HEK293 (cell line): Measurements from ENCODE around the gene GALNT11.
"Not testable (repeated sequence)": the region's sequence is repeated elsewhere in the genome, so short reads cannot be mapped to it uniquely, and the experiment has no call there.

ENCODE experiments used
- CTCF ChIA-PET: fragments of 350-600 bp; formaldehyde crosslinking; extraction: SDS; loops from one replicate; lab custom pipeline; 2021; ENCODE audit warnings: antibody characterized with exemption; lab: Yijun Ruan, JAX
- POLR2A ChIA-PET: fragments of 300-600 bp; formaldehyde crosslinking; extraction: SDS; loops from one replicate; lab custom pipeline; 2020; ENCODE audit warnings: antibody characterized with exemption, inconsistent platforms; lab: Yijun Ruan, JAX
- H3K27ac ChIP-seq: fragments of 200-500 bp; sonication (Bioruptor generic); 2 replicates; pipeline ENCODE4 v1.5.1; 2014; ENCODE audit warnings: low read depth, low read length, control low read depth, inconsistent platforms; ENCODE audit errors: extremely low read depth
- H3K36me3 ChIP-seq, 2 experiments: fragments of 200-500 bp in 1 of 2; sonication (Bioruptor generic) in 1 of 2; 1 replicate in 1 of 2; 2 replicates in 1 of 2; pipeline ENCODE4 v1.5.1; 2014 to 2017; ENCODE audit warnings: inconsistent platforms in 2 of 2, low read length in 2 of 2; ENCODE audit not compliant: control insufficient read depth in 2 of 2, insufficient read depth in 1 of 2
- H3K4me1 ChIP-seq: fragments of 200-500 bp; sonication (Bioruptor generic); 2 replicates; pipeline ENCODE4 v1.5.1; 2014; ENCODE audit warnings: mild to moderate bottlenecking, low read length, inconsistent platforms; ENCODE audit not compliant: control insufficient read depth, insufficient read depth
- H3K4me3 ChIP-seq: 2 replicates; pipeline ENCODE4 v1.5.1; 2011; ENCODE audit warnings: low read depth, mild to moderate bottlenecking, control low read depth, low read length, moderate library complexity
- H3K9me3 ChIP-seq: fragments of 200-500 bp; sonication (Bioruptor generic); 2 replicates; pipeline ENCODE4 v1.5.1; 2014; ENCODE audit warnings: low read depth, low read length, inconsistent platforms; ENCODE audit not compliant: control insufficient read depth, insufficient read depth
- KLF9 ChIP-seq: fragments of 450-650 bp; formaldehyde crosslinking; IDR thresholded peaks from 2 replicates; pipeline ENCODE4 v1.5.1; 2016; ENCODE audit warnings: missing biosample characterization, missing genetic modification characterization, low read depth
- OVOL3 ChIP-seq: fragments of 450-650 bp; formaldehyde crosslinking; IDR thresholded peaks from 2 replicates; pipeline ENCODE4 v1.5.1; 2016; ENCODE audit warnings: missing biosample characterization, missing genetic modification characterization
- ZFP3 ChIP-seq: fragments of 450-650 bp; formaldehyde crosslinking; IDR thresholded peaks from 2 replicates; pipeline ENCODE4 v1.5.1; 2016; ENCODE audit warnings: low read depth, missing biosample characterization, missing genetic modification characterization
- ZNF133 ChIP-seq: fragments of 450-650 bp; formaldehyde crosslinking; IDR thresholded peaks from 2 replicates; pipeline ENCODE4 v1.5.1; 2016; ENCODE audit warnings: missing biosample characterization, missing genetic modification characterization
- ZNF140 ChIP-seq: fragments of 450-650 bp; formaldehyde crosslinking; IDR thresholded peaks from 2 replicates; pipeline ENCODE4 v1.5.1; 2016; ENCODE audit warnings: missing biosample characterization, missing genetic modification characterization
- ZNF23 ChIP-seq: fragments of 450-650 bp; formaldehyde crosslinking; IDR thresholded peaks from 2 replicates; pipeline ENCODE4 v1.5.1; 2016; ENCODE audit warnings: missing biosample characterization, missing genetic modification characterization, borderline replicate concordance
- ZNF350 ChIP-seq: fragments of 450-650 bp; formaldehyde crosslinking; IDR thresholded peaks from 2 replicates; pipeline ENCODE4 v1.5.0; 2017; ENCODE audit warnings: missing biosample characterization, mild to moderate bottlenecking, missing genetic modification characterization
- ZNF830 ChIP-seq: fragments of 450-650 bp; IDR thresholded peaks from 2 replicates; pipeline ENCODE4 v1.5.0; 2018; ENCODE audit warnings: missing biosample characterization, missing genetic modification characterization, low read depth, mild to moderate bottlenecking, moderate library complexity
- ZSCAN30 ChIP-seq: fragments of 450-650 bp; IDR thresholded peaks from 2 replicates; pipeline ENCODE4 v1.5.1; 2018; ENCODE audit warnings: missing biosample characterization, mild to moderate bottlenecking, missing genetic modification characterization, moderate library complexity
- TF ChIP-seq, protein P1 (sequence below): fragments of 450-650 bp; formaldehyde crosslinking; IDR thresholded peaks from 2 replicates; pipeline ENCODE4 v1.5.1; 2017; ENCODE audit warnings: missing biosample characterization, missing genetic modification characterization
- TF ChIP-seq, protein P2 (sequence below): fragments of 450-650 bp; formaldehyde crosslinking; IDR thresholded peaks from 2 replicates; pipeline ENCODE4 v1.5.1; 2017; ENCODE audit warnings: missing biosample characterization, missing genetic modification characterization
- TF ChIP-seq, protein P3 (sequence below): fragments of 450-650 bp; formaldehyde crosslinking; IDR thresholded peaks from 2 replicates; pipeline ENCODE4 v1.5.1; 2016; ENCODE audit warnings: missing biosample characterization, missing genetic modification characterization
- TF ChIP-seq, protein P4 (sequence below): fragments of 450-650 bp; formaldehyde crosslinking; IDR thresholded peaks from 2 replicates; pipeline ENCODE4 v1.5.1; 2016; ENCODE audit warnings: missing biosample characterization, missing genetic modification characterization

The GALNT11 gene

DNA sequence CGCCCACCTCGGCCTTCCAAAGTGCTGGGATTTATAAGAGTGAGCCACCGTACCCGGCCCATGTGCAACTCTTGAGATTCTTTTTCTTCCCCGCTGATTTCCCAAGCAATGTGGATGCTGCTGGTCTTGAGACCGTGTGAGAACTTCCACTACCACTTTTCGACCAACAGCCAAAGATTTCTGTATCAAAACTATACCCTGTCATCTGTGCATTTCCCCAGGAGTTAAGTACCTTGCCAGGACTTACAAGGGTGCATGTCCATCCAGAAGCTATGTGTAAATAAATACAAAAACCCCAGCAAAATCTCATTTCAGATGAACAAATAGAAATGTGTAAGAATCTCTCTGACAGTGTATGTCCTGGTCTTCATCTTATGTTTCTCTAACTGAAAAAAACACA is 9.9 kb upstream of the GALNT11 start:
- POLR2A ChIA-PET, result no interaction called here
- Histone ChIP-seq H3K36me3 (no peaks in the 10 kb centered on the region), H3K27ac (no peak overlapping the region), H3K4me3 (no peak overlapping the region), H3K9me3 (no peaks in the 10 kb centered on the region), H3K4me1 (no peaks in the 10 kb centered on the region)
- TF ChIP-seq ZNF23 (tag by site-specific recombination) (no peak), ZNF140 (no peak), ZNF133 (tag by site-specific recombination) (no peak), KLF9 (tag by site-specific recombination) (no peak), ZNF830 (no peak), ZSCAN30 (tag by site-specific recombination) (no peak), ZNF350 (no peak), OVOL3 (tag by site-specific recombination) (no peak), ZFP3 (tag by site-specific recombination) (no peak)
- TF ChIP-seq, protein P1, sequence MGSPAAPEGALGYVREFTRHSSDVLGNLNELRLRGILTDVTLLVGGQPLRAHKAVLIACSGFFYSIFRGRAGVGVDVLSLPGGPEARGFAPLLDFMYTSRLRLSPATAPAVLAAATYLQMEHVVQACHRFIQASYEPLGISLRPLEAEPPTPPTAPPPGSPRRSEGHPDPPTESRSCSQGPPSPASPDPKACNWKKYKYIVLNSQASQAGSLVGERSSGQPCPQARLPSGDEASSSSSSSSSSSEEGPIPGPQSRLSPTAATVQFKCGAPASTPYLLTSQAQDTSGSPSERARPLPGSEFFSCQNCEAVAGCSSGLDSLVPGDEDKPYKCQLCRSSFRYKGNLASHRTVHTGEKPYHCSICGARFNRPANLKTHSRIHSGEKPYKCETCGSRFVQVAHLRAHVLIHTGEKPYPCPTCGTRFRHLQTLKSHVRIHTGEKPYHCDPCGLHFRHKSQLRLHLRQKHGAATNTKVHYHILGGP (tag by site-specific recombination), result no peak
- TF ChIP-seq, protein P2, sequence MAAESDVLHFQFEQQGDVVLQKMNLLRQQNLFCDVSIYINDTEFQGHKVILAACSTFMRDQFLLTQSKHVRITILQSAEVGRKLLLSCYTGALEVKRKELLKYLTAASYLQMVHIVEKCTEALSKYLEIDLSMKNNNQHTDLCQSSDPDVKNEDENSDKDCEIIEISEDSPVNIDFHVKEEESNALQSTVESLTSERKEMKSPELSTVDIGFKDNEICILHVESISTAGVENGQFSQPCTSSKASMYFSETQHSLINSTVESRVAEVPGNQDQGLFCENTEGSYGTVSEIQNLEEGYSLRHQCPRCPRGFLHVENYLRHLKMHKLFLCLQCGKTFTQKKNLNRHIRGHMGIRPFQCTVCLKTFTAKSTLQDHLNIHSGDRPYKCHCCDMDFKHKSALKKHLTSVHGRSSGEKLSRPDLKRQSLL (tag by site-specific recombination), result no peak
- CTCF ChIA-PET, result no interaction called here

DNA sequence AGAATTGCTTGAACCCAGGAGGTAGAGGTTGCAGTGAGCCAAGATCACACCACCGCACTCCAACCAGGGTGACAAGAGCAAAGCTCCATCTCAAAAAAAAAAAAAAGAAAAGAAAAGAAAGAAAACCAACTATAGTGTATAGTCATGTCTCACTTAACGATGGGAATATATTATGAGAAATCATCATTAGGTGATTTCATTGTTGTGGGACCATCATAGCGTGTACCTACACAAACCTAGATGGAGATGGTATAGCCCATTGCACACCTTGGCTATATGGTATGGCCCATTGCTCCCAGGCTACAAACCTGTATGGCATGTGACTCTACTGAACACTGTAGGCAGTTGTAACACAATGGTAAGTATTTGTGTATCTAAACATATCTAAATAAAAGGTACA is 8.5 kb upstream of the GALNT11 start:
- TF ChIP-seq, protein P3, sequence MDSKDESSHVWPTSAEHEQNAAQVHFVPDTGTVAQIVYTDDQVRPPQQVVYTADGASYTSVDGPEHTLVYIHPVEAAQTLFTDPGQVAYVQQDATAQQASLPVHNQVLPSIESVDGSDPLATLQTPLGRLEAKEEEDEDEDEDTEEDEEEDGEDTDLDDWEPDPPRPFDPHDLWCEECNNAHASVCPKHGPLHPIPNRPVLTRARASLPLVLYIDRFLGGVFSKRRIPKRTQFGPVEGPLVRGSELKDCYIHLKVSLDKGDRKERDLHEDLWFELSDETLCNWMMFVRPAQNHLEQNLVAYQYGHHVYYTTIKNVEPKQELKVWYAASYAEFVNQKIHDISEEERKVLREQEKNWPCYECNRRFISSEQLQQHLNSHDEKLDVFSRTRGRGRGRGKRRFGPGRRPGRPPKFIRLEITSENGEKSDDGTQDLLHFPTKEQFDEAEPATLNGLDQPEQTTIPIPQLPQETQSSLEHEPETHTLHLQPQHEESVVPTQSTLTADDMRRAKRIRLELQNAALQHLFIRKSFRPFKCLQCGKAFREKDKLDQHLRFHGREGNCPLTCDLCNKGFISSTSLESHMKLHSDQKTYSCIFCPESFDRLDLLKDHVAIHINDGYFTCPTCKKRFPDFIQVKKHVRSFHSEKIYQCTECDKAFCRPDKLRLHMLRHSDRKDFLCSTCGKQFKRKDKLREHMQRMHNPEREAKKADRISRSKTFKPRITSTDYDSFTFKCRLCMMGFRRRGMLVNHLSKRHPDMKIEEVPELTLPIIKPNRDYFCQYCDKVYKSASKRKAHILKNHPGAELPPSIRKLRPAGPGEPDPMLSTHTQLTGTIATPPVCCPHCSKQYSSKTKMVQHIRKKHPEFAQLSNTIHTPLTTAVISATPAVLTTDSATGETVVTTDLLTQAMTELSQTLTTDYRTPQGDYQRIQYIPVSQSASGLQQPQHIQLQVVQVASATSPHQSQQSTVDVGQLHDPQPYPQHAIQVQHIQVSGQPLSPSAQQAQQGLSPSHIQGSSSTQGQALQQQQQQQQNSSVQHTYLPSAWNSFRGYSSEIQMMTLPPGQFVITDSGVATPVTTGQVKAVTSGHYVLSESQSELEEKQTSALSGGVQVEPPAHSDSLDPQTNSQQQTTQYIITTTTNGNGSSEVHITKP (tag by site-specific recombination), result peak; percentile 94
- TF ChIP-seq, protein P4, sequence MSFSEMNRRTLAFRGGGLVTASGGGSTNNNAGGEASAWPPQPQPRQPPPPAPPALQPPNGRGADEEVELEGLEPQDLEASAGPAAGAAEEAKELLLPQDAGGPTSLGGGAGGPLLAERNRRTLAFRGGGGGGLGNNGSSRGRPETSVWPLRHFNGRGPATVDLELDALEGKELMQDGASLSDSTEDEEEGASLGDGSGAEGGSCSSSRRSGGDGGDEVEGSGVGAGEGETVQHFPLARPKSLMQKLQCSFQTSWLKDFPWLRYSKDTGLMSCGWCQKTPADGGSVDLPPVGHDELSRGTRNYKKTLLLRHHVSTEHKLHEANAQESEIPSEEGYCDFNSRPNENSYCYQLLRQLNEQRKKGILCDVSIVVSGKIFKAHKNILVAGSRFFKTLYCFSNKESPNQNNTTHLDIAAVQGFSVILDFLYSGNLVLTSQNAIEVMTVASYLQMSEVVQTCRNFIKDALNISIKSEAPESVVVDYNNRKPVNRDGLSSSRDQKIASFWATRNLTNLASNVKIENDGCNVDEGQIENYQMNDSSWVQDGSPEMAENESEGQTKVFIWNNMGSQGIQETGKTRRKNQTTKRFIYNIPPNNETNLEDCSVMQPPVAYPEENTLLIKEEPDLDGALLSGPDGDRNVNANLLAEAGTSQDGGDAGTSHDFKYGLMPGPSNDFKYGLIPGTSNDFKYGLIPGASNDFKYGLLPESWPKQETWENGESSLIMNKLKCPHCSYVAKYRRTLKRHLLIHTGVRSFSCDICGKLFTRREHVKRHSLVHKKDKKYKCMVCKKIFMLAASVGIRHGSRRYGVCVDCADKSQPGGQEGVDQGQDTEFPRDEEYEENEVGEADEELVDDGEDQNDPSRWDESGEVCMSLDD (tag by site-specific recombination), result no peak
- TF ChIP-seq, all 188 proteins: peak for 1
- no peaks in the 10 kb centered on the region for H3K4me1 ChIP-seq
- H3K9me3 ChIP-seq, result no peaks in the 10 kb centered on the region
- ChIA-PET POLR2A (no interaction called here), CTCF (no interaction called here)
- H3K4me3 ChIP-seq, result no peak overlapping the region
- H3K27ac ChIP-seq, result no peak overlapping the region
- H3K36me3 ChIP-seq, result no peaks in the 10 kb centered on the region

DNA sequence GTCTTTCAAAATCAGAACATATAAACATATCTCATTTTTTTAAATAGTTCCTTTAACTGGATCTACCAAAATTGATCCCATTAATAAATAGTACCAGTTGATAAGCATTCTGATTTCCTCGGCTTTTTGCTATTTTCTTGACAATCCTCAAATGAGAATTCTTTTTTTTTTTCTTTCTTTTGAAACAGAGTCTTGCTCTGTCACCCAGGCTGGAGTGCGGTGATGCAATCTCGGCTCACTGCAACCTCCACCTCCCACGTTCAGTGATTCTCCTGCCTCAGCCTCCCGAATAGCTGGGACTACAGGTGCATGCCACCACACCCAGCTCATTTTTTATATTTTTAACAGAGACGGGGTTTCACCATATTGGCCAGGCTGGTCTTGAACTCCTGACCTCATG is 7.8 kb upstream of the GALNT11 start:
- H3K4me1 ChIP-seq, H3K36me3 ChIP-seq, POLR2A ChIA-PET, H3K4me3 ChIP-seq, H3K27ac ChIP-seq, H3K9me3 ChIP-seq: not testable (repeated sequence)
- CTCF ChIA-PET, result interaction anchor here (0.6 kb wide), 1 partner anchor 218 kb away, joined by 6 read pairs; no protein-coding TSS in a partner anchor

DNA sequence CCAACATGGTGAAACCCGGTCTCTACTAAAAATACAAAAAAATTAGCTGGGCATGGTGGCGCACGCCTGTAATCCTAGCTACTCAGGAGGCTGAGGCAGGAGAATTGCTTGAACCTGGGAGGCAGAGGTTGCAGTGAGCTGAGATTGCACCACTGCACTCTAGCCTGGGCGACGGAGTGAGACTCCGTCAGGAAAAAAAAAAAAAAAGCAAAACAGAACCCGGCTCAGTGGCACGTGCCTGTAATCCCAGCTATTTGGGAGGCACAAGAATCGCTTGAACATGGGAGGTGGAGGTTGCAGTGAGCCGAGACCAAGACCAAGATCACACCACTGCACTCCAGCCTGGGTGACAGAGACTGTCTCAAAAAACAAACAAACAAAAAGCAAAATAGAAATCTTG is 3.7 kb upstream of the GALNT11 start:
- H3K36me3 ChIP-seq, H3K9me3 ChIP-seq, H3K27ac ChIP-seq, H3K4me3 ChIP-seq, H3K4me1 ChIP-seq, POLR2A ChIA-PET: not testable (repeated sequence)
- CTCF ChIA-PET, result interaction anchor here (0.6 to 1.3 kb wide), 3 partner anchors 35 to 261 kb away, joined by 3 to 4 read pairs (median 3); no protein-coding TSS in a partner anchor
